A549 (cell line): ENCODE results near the gene B3GALT6. TPM values are rescaled to one million over a fixed set of nuclear protein-coding genes. Genes with fewer than 3 reads are reported as not detected.

ENCODE experiments used
- ATAC-seq, 2 experiments: fragments of 200-7000 bp in 1 of 2; fragments of >200 bp in 1 of 2; cut with Nextera tagmentation in 1 of 2; cut with Tn5 transposase in 1 of 2; 3 replicates each; pipeline versions ENCODE4 v1.8.0 to v1.9.1; 2018 to 2020; ENCODE audit warnings: mild to moderate bottlenecking in 1 of 2, moderate library complexity in 1 of 2
- CTCF ChIA-PET: fragments of 300-600 bp; sonication (Branson Sonifier 250); formaldehyde crosslinking; extraction: SDS; loops from one replicate; lab custom pipeline; 2021; ENCODE audit warnings: antibody characterized with exemption, inconsistent platforms; lab: Yijun Ruan, JAX
- POLR2A ChIA-PET: fragments of 350-600 bp; formaldehyde crosslinking; extraction: SDS; loops from one replicate; lab custom pipeline; 2021; ENCODE audit warnings: antibody characterized with exemption, inconsistent platforms; lab: Yijun Ruan, JAX
- DNase-seq, 2 experiments: peaks; one replicate each; pipeline versions ENCODE4 v3.0.0 to v3.0.0-alpha.2; 2011 to 2016; ENCODE audit warnings: low read depth in 1 of 2, low spot score in 1 of 2
- FAIRE-seq: peaks from 2 replicates; lab custom pipeline; 2011; peaks lifted over from hg19 to GRCh38; lab: Jason Lieb, UNC
- H3K27ac ChIP-seq, 2 experiments: fragments of >200 bp; sonication (Bioruptor Twin); formaldehyde crosslinking; 3 replicates each; pipeline ENCODE4 v1.5.1; 2016 to 2017
- H3K4me1 ChIP-seq: fragments of >200 bp; sonication (Bioruptor Twin); formaldehyde crosslinking; 3 replicates; pipeline ENCODE4 v1.6.1; 2016
- H3K4me2 ChIP-seq: fragments of >200 bp; sonication (Bioruptor Twin); formaldehyde crosslinking; 3 replicates; pipeline ENCODE4 v1.6.1; 2016
- H3K4me3 ChIP-seq: fragments of >200 bp; sonication (Bioruptor Twin); formaldehyde crosslinking; 3 replicates; pipeline ENCODE4 v1.5.1; 2016
- H3K9me3 ChIP-seq: fragments of >200 bp; sonication (Bioruptor Twin); formaldehyde crosslinking; 3 replicates; pipeline ENCODE4 v1.6.1; 2016
- CBX8 ChIP-seq: fragments of 200-600 bp; sonication (generic); IDR thresholded peaks from 2 replicates; pipeline ENCODE4 v1.6.1; 2016
- CHD4 ChIP-seq: fragments of 200-600 bp; sonication (generic); IDR thresholded peaks from 2 replicates; pipeline ENCODE4 v1.6.1; 2016; ENCODE audit warnings: antibody characterized with exemption, mild to moderate bottlenecking, borderline replicate concordance
- ELK1 ChIP-seq: fragments of 150-350 bp; IDR thresholded peaks from 2 replicates; pipeline ENCODE4 v1.6.1; 2014; ENCODE audit warnings: low read depth, mild to moderate bottlenecking, low read length
- FOSB ChIP-seq: fragments of 250-450 bp; sonication (Bioruptor Pico); IDR thresholded peaks from 2 replicates; pipeline ENCODE4 v1.5.0; 2020; ENCODE audit warnings: mild to moderate bottlenecking, moderate library complexity
- FOSL2 ChIP-seq, 2 experiments: fragments of 450-650 bp in 1 of 2; fragments of >200 bp in 1 of 2; sonication (Bioruptor Twin) in 1 of 2; formaldehyde crosslinking; IDR thresholded peaks; 2 replicates each; pipeline versions ENCODE4 v1.5.0 to v1.6.1; 2016 to 2020; ENCODE audit warnings: mild to moderate bottlenecking in 1 of 2, moderate library complexity in 1 of 2
- FOXS1 ChIP-seq: fragments of 250-450 bp; sonication (Bioruptor Pico); IDR thresholded peaks from 2 replicates; pipeline ENCODE4 v1.5.0; 2020; ENCODE audit warnings: mild to moderate bottlenecking, moderate library complexity
- HDAC2 ChIP-seq: fragments of 200-600 bp; sonication (generic); IDR thresholded peaks from 2 replicates; pipeline ENCODE4 v1.6.1; 2016
- HOXB5 ChIP-seq: fragments of 250-450 bp; sonication (Bioruptor Pico); IDR thresholded peaks from 2 replicates; pipeline ENCODE4 v1.5.0; 2020; ENCODE audit warnings: mild to moderate bottlenecking, moderate library complexity
- MAZ ChIP-seq: fragments of 150-350 bp; IDR thresholded peaks from 2 replicates; pipeline ENCODE4 v1.6.1; 2014; ENCODE audit warnings: antibody characterized with exemption, low read depth, low read length, borderline replicate concordance
- NFE2L2 ChIP-seq: fragments of 150-350 bp; conservative IDR thresholded peaks from 2 replicates; pipeline ENCODE4 v1.6.1; 2014; ENCODE audit warnings: low read length
- NR3C1 ChIP-seq: fragments of >200 bp; sonication (Bioruptor Twin); formaldehyde crosslinking; IDR thresholded peaks from 3 replicates; pipeline ENCODE4 v1.6.1; 2017
- PHF8 ChIP-seq: fragments of 200-600 bp; sonication (generic); IDR thresholded peaks from 2 replicates; pipeline ENCODE4 v1.6.1; 2016; ENCODE audit warnings: low read depth, mild to moderate bottlenecking, antibody characterized with exemption, moderate library complexity, borderline replicate concordance
- POLR2A ChIP-seq: IDR thresholded peaks from 2 replicates; pipeline ENCODE4 v1.6.1; 2012; ENCODE audit warnings: mild to moderate bottlenecking, low read length
- POLR2AphosphoS2 ChIP-seq: conservative IDR thresholded peaks from 2 replicates; pipeline ENCODE4 v1.6.1; 2012; ENCODE audit warnings: low read length, improper control_type of control experiment, inconsistent platforms
- RAD21 ChIP-seq, 2 experiments: fragments of >200 bp in 1 of 2; sonication (Bioruptor Twin) in 1 of 2; formaldehyde crosslinking in 1 of 2; IDR thresholded peaks in 1 of 2; conservative IDR thresholded peaks in 1 of 2; 2 replicates in 1 of 2; 3 replicates in 1 of 2; pipeline ENCODE4 v1.6.1; 2012 to 2018; ENCODE audit warnings: inconsistent platforms in 1 of 2
- RCOR1 ChIP-seq: fragments of 150-350 bp; IDR thresholded peaks from 2 replicates; pipeline ENCODE4 v1.6.1; 2014; ENCODE audit warnings: antibody characterized with exemption, low read length, low read depth
- RFX5 ChIP-seq: fragments of 450-650 bp; IDR thresholded peaks from 2 replicates; pipeline ENCODE4 v1.7.1; 2014; ENCODE audit warnings: antibody characterized with exemption, mild to moderate bottlenecking, moderate library complexity
- RNF2 ChIP-seq: fragments of 200-600 bp; sonication (generic); IDR thresholded peaks from 2 replicates; pipeline ENCODE4 v1.6.1; 2016; ENCODE audit warnings: low read depth, mild to moderate bottlenecking, antibody characterized with exemption, moderate library complexity, borderline replicate concordance
- ZSCAN20 ChIP-seq: fragments of 250-450 bp; sonication (Bioruptor Pico); IDR thresholded peaks from 2 replicates; pipeline ENCODE4 v1.8.0; 2022; ENCODE audit warnings: mild to moderate bottlenecking, moderate library complexity
- WGBS: methylation state at CpG from one replicate; pipeline ENCODE4 v1.1.6; 2017; ENCODE audit errors: missing lambda C conversion rate; 5-methylcytosine and 5-hydroxymethylcytosine counted together
- polyA plus RNA-seq, 4 experiments: library from polyadenylated mRNA; depleted of rRNA in 3 of 4; stranded (reverse); fragments of >200 nt; fragmentation: RNase III in 1 of 4; extraction: RNeasy Plus Mini Kit Qiagen cat#74134 plus additional on column Dnase treatment in 1 of 4; gene quantifications; 2 replicates in 3 of 4; 3 replicates in 1 of 4; pipeline ENCODE4 v1.2.3, GENCODE V29; 2011 to 2017
- TF ChIP-seq, protein P1 (sequence below): fragments of 250-450 bp; sonication (Bioruptor Pico); IDR thresholded peaks from 2 replicates; pipeline ENCODE4 v1.5.0; 2020; ENCODE audit warnings: low read depth, mild to moderate bottlenecking, moderate library complexity
- TF ChIP-seq, protein P2 (sequence below): IDR thresholded peaks from 2 replicates; pipeline ENCODE4 v1.6.1; 2012

Gene B3GALT6
- polyA plus RNA-seq, 2 of the 4 experiments (the other 2 are of a cell fraction): 12.5 to 12.9 TPM

- ATAC-seq: no peak
- ChIA-PET CTCF (interaction anchor here (1.7 to 2.0 kb wide), 2 partner anchors 16 to 90 kb away, joined by 4 to 7 read pairs; no protein-coding TSS in a partner anchor), POLR2A (no interaction called here)
- Histone ChIP-seq H3K9me3 (no peaks in the 10 kb centered on the region), H3K4me1 (0 out of 3 replicates have a peak, but pooled peaks cover 3% of the 10 kb centered on the region), H3K4me3 (no peak overlapping the region), H3K4me2 (no peak overlapping the region), H3K27ac (no peak overlapping the region)
- FAIRE-seq: no peak
- DNase-seq: no peak
- TF ChIP-seq RFX5 (no peak), RCOR1 (no peak), CHD4 (no peak), FOSL2 (IDR thresholded peaks at IDR 0.05) (no peak), FOSL2 (CRISPR knock-in tag; IDR thresholded peaks at IDR 0.05) (no peak), FOSB (CRISPR knock-in tag) (no peak), POLR2A (no peak), RAD21 (conservative IDR thresholded peaks at IDR 0.05 in 1 of 2, IDR thresholded peaks at IDR 0.05 in 1 of 2) (no peak), ELK1 (no peak)
- WGBS: 92% methylated on average over 8 of the region's 28 CpGs
Measured at GRCh38 chr1:1211541-1212441, 20.2 kb upstream of the B3GALT6 start.

GRCh38 chr1:1212780-1213344 is 19.2 kb upstream of the B3GALT6 start:
- ATAC-seq (no peak), FAIRE-seq (no peak), DNase-seq (no peak)
- Histone ChIP-seq H3K27ac (no peak overlapping the region), H3K4me2 (no peak overlapping the region), H3K4me3 (no peak overlapping the region), H3K4me1 (0 out of 3 replicates have a peak, but pooled peaks cover 3% of the 10 kb centered on the region), H3K9me3 (no peaks in the 10 kb centered on the region)
- ChIA-PET CTCF (interaction anchor here (1.7 to 2.0 kb wide), 2 partner anchors 15 to 91 kb away, joined by 4 to 7 read pairs; no protein-coding TSS in a partner anchor), POLR2A (no interaction called here)
- 96% methylated on average over 4 of the region's 24 CpGs for WGBS
- TF ChIP-seq RCOR1 (no peak), NFE2L2 (no peak), POLR2A (no peak), MAZ (no peak), HOXB5 (CRISPR knock-in tag) (no peak), PHF8 (no peak)

DNA sequence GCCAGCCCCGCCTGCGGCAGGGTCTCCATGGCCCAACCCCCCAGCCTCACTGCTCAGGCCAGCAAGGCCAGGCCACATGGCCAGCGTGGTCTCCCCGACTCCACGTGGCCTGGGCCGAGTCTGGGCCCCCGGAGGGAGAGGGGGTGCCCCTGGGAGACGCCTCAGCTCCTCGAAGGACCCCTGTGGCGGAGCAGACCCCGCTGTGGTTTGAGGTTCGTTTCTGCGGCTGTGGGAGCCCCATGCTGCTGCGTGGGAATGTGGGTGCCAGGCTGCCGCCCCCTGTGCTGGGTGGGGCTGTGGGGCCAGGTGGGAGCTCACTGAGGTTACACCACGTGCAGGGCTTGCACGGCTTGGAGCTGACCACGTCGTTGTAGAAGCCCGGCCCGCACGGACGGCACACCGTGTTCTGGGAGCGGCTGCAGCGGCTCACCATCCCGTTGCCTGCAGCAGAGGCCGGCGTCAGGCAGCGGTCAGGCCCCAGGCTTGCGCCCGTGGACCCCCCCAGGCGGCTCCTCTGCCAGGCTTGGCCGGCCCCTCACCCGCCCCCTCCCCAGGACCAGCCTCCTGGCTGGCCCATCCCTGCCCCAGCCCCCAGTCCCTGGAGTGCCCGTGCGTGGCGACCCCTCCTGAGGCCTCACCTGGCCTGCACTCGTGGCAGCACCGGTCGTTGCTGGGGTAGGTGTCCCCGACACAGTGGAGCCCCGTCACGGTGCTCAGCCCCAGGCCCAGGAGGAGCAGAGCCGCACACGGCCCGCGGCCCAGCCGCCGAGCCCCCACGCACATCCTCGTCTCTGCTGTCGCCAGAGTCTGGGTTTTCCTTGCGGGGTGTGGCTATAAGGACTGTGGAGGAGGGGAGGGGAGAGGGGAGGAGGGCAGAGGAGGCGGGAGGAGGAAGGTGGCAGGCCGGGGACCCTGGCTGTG is 18.4 kb upstream of the B3GALT6 start, which contains the start of gene TNFRSF4:
TSS of gene TNFRSF4 (minus strand) at position 809 of the 921 bp plus-strand sequence. CDS start at position 783, 26 bp downstream.
- Histone ChIP-seq H3K4me1 (no peaks in the 10 kb centered on the region), H3K27ac (no peak within 1 kb of the TSS), H3K4me2 (no peak within 1 kb of the TSS), H3K4me3 (no peak within 1 kb of the TSS), H3K9me3 (no peaks in the 10 kb centered on the region)
- DNase-seq: no peak
- POLR2A ChIA-PET: no interaction called here
- ATAC-seq: no peak
- FAIRE-seq: no peak
- CTCF ChIA-PET: interaction anchor here (1.7 to 2.0 kb wide), 2 partner anchors 14 to 92 kb away, joined by 4 to 7 read pairs; no protein-coding TSS in a partner anchor
- TF ChIP-seq, protein P1, sequence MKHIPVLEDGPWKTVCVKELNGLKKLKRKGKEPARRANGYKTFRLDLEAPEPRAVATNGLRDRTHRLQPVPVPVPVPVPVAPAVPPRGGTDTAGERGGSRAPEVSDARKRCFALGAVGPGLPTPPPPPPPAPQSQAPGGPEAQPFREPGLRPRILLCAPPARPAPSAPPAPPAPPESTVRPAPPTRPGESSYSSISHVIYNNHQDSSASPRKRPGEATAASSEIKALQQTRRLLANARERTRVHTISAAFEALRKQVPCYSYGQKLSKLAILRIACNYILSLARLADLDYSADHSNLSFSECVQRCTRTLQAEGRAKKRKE (CRISPR knock-in tag): no peak
- TF ChIP-seq ZSCAN20 (CRISPR knock-in tag) (no peak), RNF2 (no peak), HDAC2 (no peak), POLR2AphosphoS2 (no peak), FOXS1 (CRISPR knock-in tag) (no peak), CBX8 (no peak), NR3C1 (no peak), RCOR1 (no peak)
- TF ChIP-seq, protein P2, sequence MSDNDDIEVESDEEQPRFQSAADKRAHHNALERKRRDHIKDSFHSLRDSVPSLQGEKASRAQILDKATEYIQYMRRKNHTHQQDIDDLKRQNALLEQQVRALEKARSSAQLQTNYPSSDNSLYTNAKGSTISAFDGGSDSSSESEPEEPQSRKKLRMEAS: no peak
- WGBS: 80% methylated on average over 1 of the region's 56 CpGs
